GM23338 (cell line): ENCODE measurements around the gene OR8A1. TPM values are rescaled to one million over a fixed set of nuclear protein-coding genes. Genes with fewer than 3 reads are reported as not detected.

Source experiments
- ATAC-seq: fragments of 200-7000 bp; cut with Tn5 transposase; 3 replicates; pipeline ENCODE4 v1.9.1; 2020
- DNase-seq: peaks from one replicate; pipeline ENCODE4 v3.0.0-alpha.2; 2015; ENCODE audit warnings: low spot score
- H2AFZ ChIP-seq: fragments of 200-600 bp; sonication (generic); 2 replicates; pipeline ENCODE4 v1.8.0; 2016; ENCODE audit warnings: antibody characterized with exemption, mild to moderate bottlenecking, moderate library complexity
- H3F3A ChIP-seq: fragments of 200-600 bp; sonication (generic); replicated peaks from 2 replicates; pipeline ENCODE4 v1.8.0; 2017; ENCODE audit warnings: antibody characterized with exemption, mixed run types, low read depth
- H3K27ac ChIP-seq: fragments of 200-600 bp; sonication (generic); 2 replicates; pipeline ENCODE4 v1.6.1; 2016; ENCODE audit warnings: low read depth
- H3K27me3 ChIP-seq: fragments of 200-600 bp; sonication (generic); 2 replicates; pipeline ENCODE4 v1.8.0; 2016; ENCODE audit warnings: mild to moderate bottlenecking, mixed run types, moderate library complexity; ENCODE audit not compliant: insufficient read depth
- H3K36me3 ChIP-seq: fragments of 200-600 bp; sonication (generic); 2 replicates; pipeline ENCODE4 v1.8.0; 2016; ENCODE audit warnings: mild to moderate bottlenecking; ENCODE audit not compliant: insufficient read depth
- H3K4me1 ChIP-seq: fragments of 200-600 bp; sonication (generic); 2 replicates; pipeline ENCODE4 v1.8.0; 2016; ENCODE audit warnings: mild to moderate bottlenecking, moderate library complexity; ENCODE audit not compliant: insufficient read depth
- H3K4me2 ChIP-seq: fragments of 200-600 bp; sonication (generic); 2 replicates; pipeline ENCODE4 v1.7.1; 2017; ENCODE audit warnings: mixed run types
- H3K4me3 ChIP-seq: fragments of 200-600 bp; sonication (generic); 2 replicates; pipeline ENCODE4 v1.6.1; 2016; ENCODE audit warnings: mixed run types
- H3K79me2 ChIP-seq: fragments of 200-600 bp; sonication (generic); replicated peaks from 2 replicates; pipeline ENCODE4 v1.8.0; 2017; ENCODE audit warnings: mild to moderate bottlenecking; ENCODE audit not compliant: insufficient read depth
- H3K9me2 ChIP-seq: fragments of 200-600 bp; sonication (generic); 2 replicates; pipeline ENCODE4 v1.8.0; 2017; ENCODE audit not compliant: insufficient read depth
- H4K20me1 ChIP-seq: fragments of 200-600 bp; sonication (generic); replicated peaks from 2 replicates; pipeline ENCODE4 v1.8.0; 2017; ENCODE audit warnings: mild to moderate bottlenecking; ENCODE audit not compliant: insufficient read depth
- H3K27ac Mint-ChIP-seq: 2 replicates; pipeline ENCODE4 v1.8.0; 2020; ENCODE audit warnings: inconsistent platforms, mild to moderate bottlenecking, moderate library complexity, mixed read lengths
- H3K27me3 Mint-ChIP-seq: 3 replicates; pipeline ENCODE4 v1.8.0; 2022; ENCODE audit warnings: low read depth, mild to moderate bottlenecking, moderate library complexity, mixed read lengths, inconsistent platforms; ENCODE audit not compliant: insufficient read depth, poor library complexity
- H3K36me3 Mint-ChIP-seq: 3 replicates; pipeline ENCODE4 v1.8.0; 2021; ENCODE audit warnings: low read depth, mild to moderate bottlenecking, inconsistent platforms, moderate library complexity, mixed read lengths
- H3K4me1 Mint-ChIP-seq: 3 replicates; pipeline ENCODE4 v1.8.0; 2020; ENCODE audit warnings: mild to moderate bottlenecking, inconsistent platforms, mixed read lengths
- H3K4me3 Mint-ChIP-seq: 3 replicates; pipeline ENCODE4 v1.8.0; 2021; ENCODE audit warnings: moderate library complexity, mild to moderate bottlenecking, inconsistent platforms, mixed read lengths
- H3K9me3 Mint-ChIP-seq: 3 replicates; pipeline ENCODE4 v1.8.0; 2020; ENCODE audit warnings: moderate library complexity, mild to moderate bottlenecking, inconsistent platforms, mixed read lengths
- EZH2 ChIP-seq: fragments of 200-600 bp; sonication (generic); IDR thresholded peaks from one replicate; pipeline ENCODE4 v1.8.0; 2017; ENCODE audit warnings: antibody characterized with exemption, mild to moderate bottlenecking, low read depth; ENCODE audit not compliant: unreplicated experiment
- JUNB ChIP-seq: IDR thresholded peaks from one replicate; pipeline ENCODE4 v1.6.1; 2016; ENCODE audit warnings: antibody characterized with exemption; ENCODE audit not compliant: unreplicated experiment
- NANOG ChIP-seq: IDR thresholded peaks from 2 replicates; pipeline ENCODE4 v1.6.1; 2016; ENCODE audit warnings: antibody characterized with exemption, borderline replicate concordance
- POLR2AphosphoS5 ChIP-seq: IDR thresholded peaks from 2 replicates; pipeline ENCODE4 v1.6.1; 2016; ENCODE audit warnings: antibody characterized with exemption, low read depth
- STAT1 ChIP-seq: IDR thresholded peaks from one replicate; pipeline ENCODE4 v1.6.1; 2016; ENCODE audit warnings: antibody characterized with exemption; ENCODE audit not compliant: unreplicated experiment
- ZNF114 ChIP-seq: fragments of 250-450 bp; sonication (Bioruptor Pico); IDR thresholded peaks from 2 replicates; pipeline ENCODE4 v1.5.0; 2020; ENCODE audit warnings: mild to moderate bottlenecking, moderate library complexity
- ZNF331 ChIP-seq: fragments of 250-450 bp; sonication (Bioruptor Pico); IDR thresholded peaks from 2 replicates; pipeline ENCODE4 v1.5.0; 2020; ENCODE audit warnings: low read depth, mild to moderate bottlenecking, moderate library complexity
- ZNF462 ChIP-seq: fragments of 250-450 bp; sonication (Bioruptor Pico); IDR thresholded peaks from 2 replicates; pipeline ENCODE4 v1.5.0; 2020; ENCODE audit warnings: mild to moderate bottlenecking, moderate library complexity
- polyA plus RNA-seq: library from polyadenylated mRNA; unstranded; fragments of >200 nt; fragmentation: Nextera tagmentation; extraction: Ambion mirVana; gene quantifications from 2 replicates; pipeline ENCODE4 v1.2.1, GENCODE V29; 2016
- total RNA-seq: library from RNA; depleted of rRNA; stranded (reverse); fragments of >200 nt; shearing (Covaris generic); gene quantifications from 2 replicates; pipeline ENCODE4 v1.2.3, GENCODE V29; 2014
- TF ChIP-seq, protein P1 (sequence below): IDR thresholded peaks from one replicate; pipeline ENCODE4 v1.6.1; 2018; ENCODE audit warnings: antibody characterized with exemption; ENCODE audit not compliant: unreplicated experiment

Gene OR8A1
- total and polyA plus RNA-seq, 2 experiments from 2014 or later = not detected

GRCh38 chr11:124541204-124541603, 28.6 kb upstream of the OR8A1 start (continued):
- TF ChIP-seq, protein P1, sequence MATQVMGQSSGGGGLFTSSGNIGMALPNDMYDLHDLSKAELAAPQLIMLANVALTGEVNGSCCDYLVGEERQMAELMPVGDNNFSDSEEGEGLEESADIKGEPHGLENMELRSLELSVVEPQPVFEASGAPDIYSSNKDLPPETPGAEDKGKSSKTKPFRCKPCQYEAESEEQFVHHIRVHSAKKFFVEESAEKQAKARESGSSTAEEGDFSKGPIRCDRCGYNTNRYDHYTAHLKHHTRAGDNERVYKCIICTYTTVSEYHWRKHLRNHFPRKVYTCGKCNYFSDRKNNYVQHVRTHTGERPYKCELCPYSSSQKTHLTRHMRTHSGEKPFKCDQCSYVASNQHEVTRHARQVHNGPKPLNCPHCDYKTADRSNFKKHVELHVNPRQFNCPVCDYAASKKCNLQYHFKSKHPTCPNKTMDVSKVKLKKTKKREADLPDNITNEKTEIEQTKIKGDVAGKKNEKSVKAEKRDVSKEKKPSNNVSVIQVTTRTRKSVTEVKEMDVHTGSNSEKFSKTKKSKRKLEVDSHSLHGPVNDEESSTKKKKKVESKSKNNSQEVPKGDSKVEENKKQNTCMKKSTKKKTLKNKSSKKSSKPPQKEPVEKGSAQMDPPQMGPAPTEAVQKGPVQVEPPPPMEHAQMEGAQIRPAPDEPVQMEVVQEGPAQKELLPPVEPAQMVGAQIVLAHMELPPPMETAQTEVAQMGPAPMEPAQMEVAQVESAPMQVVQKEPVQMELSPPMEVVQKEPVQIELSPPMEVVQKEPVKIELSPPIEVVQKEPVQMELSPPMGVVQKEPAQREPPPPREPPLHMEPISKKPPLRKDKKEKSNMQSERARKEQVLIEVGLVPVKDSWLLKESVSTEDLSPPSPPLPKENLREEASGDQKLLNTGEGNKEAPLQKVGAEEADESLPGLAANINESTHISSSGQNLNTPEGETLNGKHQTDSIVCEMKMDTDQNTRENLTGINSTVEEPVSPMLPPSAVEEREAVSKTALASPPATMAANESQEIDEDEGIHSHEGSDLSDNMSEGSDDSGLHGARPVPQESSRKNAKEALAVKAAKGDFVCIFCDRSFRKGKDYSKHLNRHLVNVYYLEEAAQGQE = no peak

- DNase-seq (no peak), ATAC-seq (no peak)
- no peak overlapping the region for H3K4me2 ChIP-seq
- no peak overlapping the region for H2AFZ ChIP-seq
- peaks cover 7% of the 10 kb centered on the region for H3K4me1 ChIP-seq
- TF ChIP-seq ZNF331 = no peak
- no peak for TF ChIP-seq EZH2
- TF ChIP-seq, protein P1 = no peak
- no peak for TF ChIP-seq NANOG
- TF ChIP-seq JUNB = no peak
- no peak for TF ChIP-seq STAT1
- no peak for TF ChIP-seq ZNF114 (CRISPR knock-in tag)
- TF ChIP-seq POLR2AphosphoS5 = no peak
- no peak for TF ChIP-seq ZNF462 (CRISPR knock-in tag)
- no peaks in the 10 kb centered on the region for H3K79me2 ChIP-seq
- Mint-ChIP-seq H3K36me3 (no peaks in the 10 kb centered on the region), H3K27me3 (peaks cover 7% of the 10 kb centered on the region), H3K4me1 (peaks cover 8% of the 10 kb centered on the region), H3K4me3 (no peak overlapping the region), H3K9me3 (no peaks in the 10 kb centered on the region), H3K27ac (no peak overlapping the region)
- no peaks in the 10 kb centered on the region for H3K36me3 ChIP-seq
- no peaks in the 10 kb centered on the region for H3K27me3 ChIP-seq
- no peak overlapping the region for H3K4me3 ChIP-seq
- no peak overlapping the region for H3K27ac ChIP-seq
- H3K9me2 ChIP-seq = peaks cover 10% of the 10 kb centered on the region
- no peaks in the 10 kb centered on the region for H4K20me1 ChIP-seq
- H3F3A ChIP-seq = no peaks in the 10 kb centered on the region
Observed at GRCh38 chr11:124543145-124543544, 26.7 kb upstream of the OR8A1 start.
